Measurements from ENCODE around the gene PRSS27.

GRCh38 chr16:2706085-2706484 lies 13.9 kb downstream of the PRSS27 start:
- TF ChIP-seq GATA2 (IDR thresholded peaks at IDR 0.05; ENCODE audit: low read depth, low read length) = no peak
- no peak for TF ChIP-seq GATA3 (IDR thresholded peaks at IDR 0.05; ENCODE audit: low read depth, low read length)
